GM19463 (cell line): ENCODE data around the gene LSR.
A peak's percentile ranks its signal among the peaks of the same experiment; 100 is the strongest.

ENCODE experiments used
- ATAC-seq: cut with Tn5 transposase; IDR thresholded peaks from one replicate; pipeline ENCODE4 v1.9.1; 2021; ENCODE audit warnings: mild to moderate bottlenecking, moderate library complexity; ENCODE audit not compliant: unreplicated experiment

The LSR gene

GRCh38 chr19:35265900-35266519 is 17.2 kb downstream of the LSR start:
- no peak for ATAC-seq

GRCh38 chr19:35266520-35267352 is 17.9 kb downstream of the LSR start:
- no peak for ATAC-seq

- no peak for ATAC-seq
Measured at GRCh38 chr19:35267353-35267817, 18.6 kb downstream of the LSR start.

GRCh38 chr19:35267818-35268535 is 19.2 kb downstream of the LSR start:
- peak; percentile 41 for ATAC-seq

- peak; percentile 34 for ATAC-seq
Measured at GRCh38 chr19:35268536-35269437, 20.0 kb downstream of the LSR start, which contains the start of gene USF2. Gene USF2 (plus strand): TSS chr19:35268962. CDS start chr19:35269102, 140 bp downstream.

GRCh38 chr19:35269438-35270117 is 20.8 kb downstream of the LSR start:
- ATAC-seq = peak; percentile 52

GRCh38 chr19:35270381-35270811 is 21.6 kb downstream of the LSR start:
- no peak for ATAC-seq

- no peak for ATAC-seq
Measured at GRCh38 chr19:35271546-35271945, 22.7 kb downstream of the LSR start.

- no peak for ATAC-seq
Measured at GRCh38 chr19:35272122-35272719, 23.4 kb downstream of the LSR start.

GRCh38 chr19:35272954-35273649 is 24.3 kb downstream of the LSR start:
- ATAC-seq = no peak

- no peak for ATAC-seq
Measured at GRCh38 chr19:35273686-35274259, 25.0 kb downstream of the LSR start.

- ATAC-seq = no peak
Measured at GRCh38 chr19:35274323-35274722, 25.5 kb downstream of the LSR start.

GRCh38 chr19:35276706-35277281 is 28.0 kb downstream of the LSR start:
- no peak for ATAC-seq

- no peak for ATAC-seq
Measured at GRCh38 chr19:35278578-35279284, 29.9 kb downstream of the LSR start.

GRCh38 chr19:35279374-35279773 is 30.6 kb downstream of the LSR start:
- no peak for ATAC-seq

- no peak for ATAC-seq
Measured at GRCh38 chr19:35279985-35280821, 31.4 kb downstream of the LSR start.

- no peak for ATAC-seq
Measured at GRCh38 chr19:35281303-35281702, 32.5 kb downstream of the LSR start.
